HepG2 (cell line): ENCODE data around the gene TBXAS1. TPM values are rescaled to one million over a fixed set of nuclear protein-coding genes. Genes with fewer than 3 reads are reported as not detected.
A peak's percentile ranks its signal among the peaks of the same experiment; 100 is the strongest.

Source experiments
- AKAP8 ChIP-seq: sonication (generic); formaldehyde crosslinking; IDR thresholded peaks from 2 replicates; pipeline ENCODE4 v1.5.1; 2020; ENCODE audit warnings: mild to moderate bottlenecking, missing genetic modification reagents
- ARID4A ChIP-seq: sonication (generic); formaldehyde crosslinking; IDR thresholded peaks from 2 replicates; pipeline ENCODE4 v1.5.0; 2020; ENCODE audit warnings: mild to moderate bottlenecking, missing genetic modification reagents, borderline replicate concordance
- FOXO4 ChIP-seq: sonication (generic); formaldehyde crosslinking; conservative IDR thresholded peaks from 2 replicates; pipeline ENCODE4 v1.8.1; 2023; ENCODE audit warnings: missing genetic modification reagents
- HIC2 ChIP-seq: sonication (generic); formaldehyde crosslinking; IDR thresholded peaks from 2 replicates; pipeline ENCODE4 v1.9.0; 2022; ENCODE audit warnings: low read depth, missing genetic modification reagents
- SAP130 ChIP-seq: IDR thresholded peaks from 2 replicates; pipeline ENCODE4 v1.6.1; 2016; ENCODE audit warnings: low read depth
- ZFX ChIP-seq: sonication (generic); formaldehyde crosslinking; IDR thresholded peaks from 2 replicates; pipeline ENCODE4 v1.4.0; 2020; ENCODE audit warnings: mild to moderate bottlenecking, low read depth, missing genetic modification reagents, moderate library complexity
- ZNF572 ChIP-seq: sonication (generic); formaldehyde crosslinking; IDR thresholded peaks from 2 replicates; pipeline ENCODE4 v1.5.1; 2020; ENCODE audit warnings: mild to moderate bottlenecking, missing genetic modification reagents
- polyA plus RNA-seq, 8 experiments: library from polyadenylated mRNA; depleted of rRNA in 3 of 8; stranded (reverse) in 7 of 8; unstranded in 1 of 8; fragments of >200 nt; fragmentation: Illumina TruSeq in 4 of 8; extraction: Trizol in 4 of 8; gene quantifications; 2 replicates each; pipeline versions ENCODE4 v1.2.1 to v1.2.3, GENCODE V29; 2011 to 2016; ENCODE audit warnings: low read depth in 4 of 8, missing spikeins in 1 of 8, mixed read lengths in 1 of 8; ENCODE audit not compliant: insufficient read depth in 1 of 8
- total RNA-seq, 5 experiments: library from RNA; depleted of rRNA; stranded (reverse); fragments of >200 nt; fragmentation: Illumina TruSeq; extraction: Trizol; gene quantifications; 2 replicates each; pipeline ENCODE4 v1.2.3, GENCODE V29; 2016; ENCODE audit warnings: low read depth in 1 of 5

Gene TBXAS1
- total and polyA plus RNA-seq, 2 of the 13 experiments (the other 11 are each of a cell fraction or from before 2014, with no cell fraction given): 4.0 to 4.9 TPM

GRCh38 chr7:140019172-140019571, 190.1 kb downstream of the TBXAS1 start (continued):
- TF ChIP-seq ARID4A (CRISPR knock-in tag) (peak; percentile 28; the same call in 1 of the 2 replicates), SAP130 (no peak), ZNF572 (CRISPR knock-in tag) (no peak), ZFX (CRISPR knock-in tag) (no peak), HIC2 (CRISPR knock-in tag) (no peak), AKAP8 (CRISPR knock-in tag) (no peak), FOXO4 (CRISPR knock-in tag) (0 out of 2 replicates have a peak, but pooled peaks have one; percentile 50)
